Measurements from ENCODE around the gene HSD17B4.
"Not testable (repeated sequence)": the region's sequence is repeated elsewhere in the genome, so short reads cannot be mapped to it uniquely, and the experiment has no call there.

HSD17B4 gene

GRCh38 chr5:119512277-119512676 is 60.0 kb downstream of the HSD17B4 start:
- Histone ChIP-seq H3K9me3 (ENCODE audit: control insufficient read depth, low read depth, low read length) (no peaks in the 10 kb centered on the region), H3K36me3 (ENCODE audit: control insufficient read depth, low read depth, low read length) (peaks cover 51% of the 10 kb centered on the region)

GRCh38 chr5:119515192-119515591 is 62.9 kb downstream of the HSD17B4 start:
- no peak overlapping the region for H3K27ac ChIP-seq (ENCODE audit: low read length)
- peaks cover 46% of the 10 kb centered on the region for H3K36me3 ChIP-seq (ENCODE audit: control insufficient read depth, low read depth, low read length)
- no peak overlapping the region for H3K4me3 ChIP-seq (ENCODE audit: low read length)
- H3K27me3 ChIP-seq (ENCODE audit: control insufficient read depth, insufficient read depth, low read length), result no peaks in the 10 kb centered on the region
- H3K4me1 ChIP-seq (ENCODE audit: control insufficient read depth, low read depth, low read length), result no peaks in the 10 kb centered on the region
- H3K9ac ChIP-seq (ENCODE audit: low read length), result no peak overlapping the region
- no peaks in the 10 kb centered on the region for H3K9me3 ChIP-seq (ENCODE audit: control insufficient read depth, low read depth, low read length)

More at GRCh38 chr5:119512277-119512676, 60.0 kb downstream of the HSD17B4 start:
- Histone ChIP-seq H3K4me1 (ENCODE audit: control insufficient read depth, low read depth, low read length) (no peaks in the 10 kb centered on the region), H3K9ac (ENCODE audit: low read length) (no peak overlapping the region), H3K27me3 (ENCODE audit: control insufficient read depth, insufficient read depth, low read length) (no peaks in the 10 kb centered on the region), H3K27ac (ENCODE audit: low read length) (no peak overlapping the region), H3K4me3 (ENCODE audit: low read length) (no peak overlapping the region)

DNA sequence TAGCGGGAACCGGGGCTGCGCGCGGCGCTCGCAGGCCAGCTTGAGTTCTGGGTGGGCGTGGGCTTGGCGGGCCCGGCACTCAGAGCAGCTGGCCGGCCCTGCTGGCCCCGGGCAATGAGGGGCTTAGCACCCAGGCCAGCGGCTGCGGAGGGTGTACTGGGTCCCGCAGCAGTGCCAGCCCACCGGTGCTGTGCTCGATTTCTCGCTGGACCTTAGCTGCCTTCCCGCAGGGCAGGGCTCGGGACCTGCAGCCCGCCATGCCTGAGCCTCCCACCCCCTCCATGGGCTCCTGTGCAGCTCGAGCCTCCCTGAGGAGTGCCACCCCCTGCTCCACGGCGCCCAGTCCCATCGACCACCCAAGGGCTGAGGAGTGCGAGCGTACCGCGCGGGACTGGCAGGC is 64.8 kb downstream of the HSD17B4 start:
- H3K27ac ChIP-seq (ENCODE audit: low read length); H3K9ac ChIP-seq (ENCODE audit: low read length); H3K27me3 ChIP-seq (ENCODE audit: control insufficient read depth, insufficient read depth, low read length); H3K4me3 ChIP-seq (ENCODE audit: low read length); H3K9me3 ChIP-seq (ENCODE audit: control insufficient read depth, low read depth, low read length); H3K4me1 ChIP-seq (ENCODE audit: control insufficient read depth, low read depth, low read length): not testable (repeated sequence)
- H3K36me3 ChIP-seq (ENCODE audit: control insufficient read depth, low read depth, low read length), result peaks cover 36% of the 10 kb centered on the region

DNA sequence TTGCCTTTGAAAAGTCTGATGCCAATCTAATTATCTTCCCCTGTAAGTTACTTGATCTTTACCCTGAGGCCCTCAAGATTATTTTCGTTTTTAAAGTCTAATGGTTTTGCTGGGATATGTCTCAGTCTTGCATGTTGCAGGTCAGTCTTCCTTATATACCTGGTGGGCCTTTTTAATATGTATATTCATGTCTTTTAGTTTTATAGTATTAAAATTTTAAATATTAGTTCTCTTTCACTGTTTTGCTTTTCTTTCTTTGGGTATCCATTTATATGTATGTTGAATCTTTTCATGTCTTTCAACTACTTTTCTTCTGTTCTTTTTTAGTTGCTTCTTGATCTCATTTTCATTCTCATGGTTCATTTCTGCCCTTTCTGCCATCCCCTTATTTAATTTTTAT is 68.9 kb downstream of the HSD17B4 start:
- Histone ChIP-seq H3K27me3 (ENCODE audit: control insufficient read depth, insufficient read depth, low read length) (no peaks in the 10 kb centered on the region), H3K9me3 (ENCODE audit: control insufficient read depth, low read depth, low read length) (no peaks in the 10 kb centered on the region), H3K4me3 (ENCODE audit: low read length) (no peak overlapping the region), H3K4me1 (ENCODE audit: control insufficient read depth, low read depth, low read length) (no peaks in the 10 kb centered on the region), H3K36me3 (ENCODE audit: control insufficient read depth, low read depth, low read length) (peaks cover 21% of the 10 kb centered on the region), H3K27ac (ENCODE audit: low read length) (no peak overlapping the region), H3K9ac (ENCODE audit: low read length) (no peak overlapping the region)

- Histone ChIP-seq H3K4me3 (ENCODE audit: low read length) (no peak overlapping the region), H3K27ac (ENCODE audit: low read length) (no peak overlapping the region), H3K4me1 (ENCODE audit: control insufficient read depth, low read depth, low read length) (no peaks in the 10 kb centered on the region), H3K9me3 (ENCODE audit: control insufficient read depth, low read depth, low read length) (no peaks in the 10 kb centered on the region), H3K36me3 (ENCODE audit: control insufficient read depth, low read depth, low read length) (peaks cover 28% of the 10 kb centered on the region), H3K27me3 (ENCODE audit: control insufficient read depth, insufficient read depth, low read length) (no peaks in the 10 kb centered on the region), H3K9ac (ENCODE audit: low read length) (no peak overlapping the region)
Observed at GRCh38 chr5:119522841-119523240, 70.5 kb downstream of the HSD17B4 start.

DNA sequence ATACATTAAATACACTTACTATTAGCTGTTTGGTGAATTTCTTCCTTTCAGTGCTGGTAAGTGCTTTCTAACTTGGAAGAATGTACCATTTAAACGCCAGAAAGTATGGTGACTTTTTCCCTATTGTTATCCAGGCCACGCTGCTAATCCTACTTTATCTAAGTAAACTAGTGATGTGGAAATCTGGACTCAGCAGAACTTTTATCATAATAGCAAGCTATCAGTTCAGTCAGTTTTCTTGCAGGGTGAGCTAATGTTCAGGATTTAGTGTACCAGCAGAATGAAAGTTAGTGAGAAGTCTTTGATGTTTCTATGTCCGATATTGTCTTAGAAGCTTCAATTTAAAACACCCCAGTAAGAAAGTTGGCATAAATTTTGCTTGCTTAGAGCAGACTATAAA is 72.2 kb downstream of the HSD17B4 start:
- Histone ChIP-seq H3K9me3 (ENCODE audit: control insufficient read depth, low read depth, low read length) (no peaks in the 10 kb centered on the region), H3K27me3 (ENCODE audit: control insufficient read depth, insufficient read depth, low read length) (no peaks in the 10 kb centered on the region), H3K4me1 (ENCODE audit: control insufficient read depth, low read depth, low read length) (peaks cover 7% of the 10 kb centered on the region), H3K27ac (ENCODE audit: low read length) (no peak overlapping the region), H3K4me3 (ENCODE audit: low read length) (no peak overlapping the region), H3K9ac (ENCODE audit: low read length) (no peak overlapping the region), H3K36me3 (ENCODE audit: control insufficient read depth, low read depth, low read length) (peaks cover 21% of the 10 kb centered on the region)

- Histone ChIP-seq H3K27me3 (ENCODE audit: control insufficient read depth, insufficient read depth, low read length) (no peaks in the 10 kb centered on the region), H3K27ac (ENCODE audit: low read length) (no peak overlapping the region), H3K9ac (ENCODE audit: low read length) (no peak overlapping the region), H3K36me3 (ENCODE audit: control insufficient read depth, low read depth, low read length) (peaks cover 34% of the 10 kb centered on the region), H3K9me3 (ENCODE audit: control insufficient read depth, low read depth, low read length) (no peaks in the 10 kb centered on the region), H3K4me3 (ENCODE audit: low read length) (no peak overlapping the region), H3K4me1 (ENCODE audit: control insufficient read depth, low read depth, low read length) (peaks cover 13% of the 10 kb centered on the region)
Observed at GRCh38 chr5:119527351-119527750, 75.1 kb downstream of the HSD17B4 start.

GRCh38 chr5:119529811-119530210 is 77.5 kb downstream of the HSD17B4 start:
- Histone ChIP-seq H3K9me3 (ENCODE audit: control insufficient read depth, low read depth, low read length) (no peaks in the 10 kb centered on the region), H3K27ac (ENCODE audit: low read length) (no peak overlapping the region), H3K4me1 (ENCODE audit: control insufficient read depth, low read depth, low read length) (peaks cover 13% of the 10 kb centered on the region), H3K9ac (ENCODE audit: low read length) (no peak overlapping the region), H3K4me3 (ENCODE audit: low read length) (peak overlapping the region; percentile 8), H3K36me3 (ENCODE audit: control insufficient read depth, low read depth, low read length) (peaks cover 44% of the 10 kb centered on the region), H3K27me3 (ENCODE audit: control insufficient read depth, insufficient read depth, low read length) (no peaks in the 10 kb centered on the region)

DNA sequence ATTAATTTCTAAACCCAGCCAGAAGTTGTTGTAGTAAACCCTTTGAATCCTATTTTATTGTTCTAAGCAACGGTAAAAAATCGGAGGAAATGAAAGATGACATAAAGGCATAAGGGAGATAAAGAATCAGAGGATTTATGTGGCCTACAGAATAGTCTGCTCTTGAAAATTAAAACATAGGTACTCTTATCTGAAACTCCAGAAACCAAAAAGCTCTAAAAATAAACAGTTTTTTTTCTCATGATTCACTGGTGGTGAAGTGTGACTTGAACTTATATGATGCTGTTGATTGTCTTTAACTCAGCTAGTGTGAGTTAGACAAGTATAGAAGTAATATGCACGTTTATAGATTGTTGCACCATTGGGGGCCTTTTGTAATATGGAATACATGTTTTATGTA is 80.3 kb downstream of the HSD17B4 start:
- no peak overlapping the region for H3K4me3 ChIP-seq (ENCODE audit: low read length)
- no peaks in the 10 kb centered on the region for H3K9me3 ChIP-seq (ENCODE audit: control insufficient read depth, low read depth, low read length)
- no peaks in the 10 kb centered on the region for H3K27me3 ChIP-seq (ENCODE audit: control insufficient read depth, insufficient read depth, low read length)
- H3K9ac ChIP-seq (ENCODE audit: low read length), result no peak overlapping the region
- H3K27ac ChIP-seq (ENCODE audit: low read length), result no peak overlapping the region
- peaks cover 38% of the 10 kb centered on the region for H3K36me3 ChIP-seq (ENCODE audit: control insufficient read depth, low read depth, low read length)
- H3K4me1 ChIP-seq (ENCODE audit: control insufficient read depth, low read depth, low read length), result peaks cover 13% of the 10 kb centered on the region

DNA sequence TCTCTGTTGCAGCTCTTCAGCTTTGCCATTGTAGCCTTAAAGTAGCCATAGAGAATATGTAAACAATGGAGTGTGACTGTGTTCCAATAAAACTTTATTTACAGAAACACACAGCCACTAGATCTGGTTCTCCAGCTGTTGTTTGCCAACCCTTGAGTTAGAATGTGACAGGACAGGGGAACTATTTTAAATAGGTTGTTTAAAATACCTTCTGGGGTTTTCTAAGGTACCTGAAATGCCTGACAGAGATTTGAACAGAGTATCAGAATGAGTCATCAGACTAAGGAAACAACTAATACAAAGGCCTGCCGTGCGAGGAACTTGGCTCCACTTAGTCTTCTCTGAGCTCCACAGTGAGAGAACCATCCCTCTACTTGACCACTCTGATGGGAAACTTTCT is 85.4 kb downstream of the HSD17B4 start:
- no peak overlapping the region for H3K9ac ChIP-seq (ENCODE audit: low read length)
- H3K4me3 ChIP-seq (ENCODE audit: low read length), result no peak overlapping the region
- H3K27me3 ChIP-seq (ENCODE audit: control insufficient read depth, insufficient read depth, low read length), result no peaks in the 10 kb centered on the region
- no peaks in the 10 kb centered on the region for H3K4me1 ChIP-seq (ENCODE audit: control insufficient read depth, low read depth, low read length)
- no peaks in the 10 kb centered on the region for H3K9me3 ChIP-seq (ENCODE audit: control insufficient read depth, low read depth, low read length)
- H3K27ac ChIP-seq (ENCODE audit: low read length), result no peak overlapping the region
- H3K36me3 ChIP-seq (ENCODE audit: control insufficient read depth, low read depth, low read length), result peaks cover 58% of the 10 kb centered on the region

GRCh38 chr5:119541716-119542115 is 89.4 kb downstream of the HSD17B4 start:
- no peak overlapping the region for H3K9ac ChIP-seq (ENCODE audit: low read length)

GRCh38 chr5:119551819-119552218 is 99.5 kb downstream of the HSD17B4 start:
- no peak overlapping the region for H3K4me3 ChIP-seq (ENCODE audit: low read length)
- no peak overlapping the region for H3K27ac ChIP-seq (ENCODE audit: low read length)
- H3K9ac ChIP-seq (ENCODE audit: low read length), result no peak overlapping the region
- no peaks in the 10 kb centered on the region for H3K4me1 ChIP-seq (ENCODE audit: control insufficient read depth, low read depth, low read length)
- no peaks in the 10 kb centered on the region for H3K9me3 ChIP-seq (ENCODE audit: control insufficient read depth, low read depth, low read length)
- H3K36me3 ChIP-seq (ENCODE audit: control insufficient read depth, low read depth, low read length), result no peaks in the 10 kb centered on the region
- no peaks in the 10 kb centered on the region for H3K27me3 ChIP-seq (ENCODE audit: control insufficient read depth, insufficient read depth, low read length)

More at GRCh38 chr5:119541716-119542115, 89.4 kb downstream of the HSD17B4 start:
- no peak overlapping the region for H3K4me3 ChIP-seq (ENCODE audit: low read length)
- no peak overlapping the region for H3K27ac ChIP-seq (ENCODE audit: low read length)
- peaks cover 46% of the 10 kb centered on the region for H3K36me3 ChIP-seq (ENCODE audit: control insufficient read depth, low read depth, low read length)
- H3K4me1 ChIP-seq (ENCODE audit: control insufficient read depth, low read depth, low read length), result no peaks in the 10 kb centered on the region
- no peaks in the 10 kb centered on the region for H3K9me3 ChIP-seq (ENCODE audit: control insufficient read depth, low read depth, low read length)
- no peaks in the 10 kb centered on the region for H3K27me3 ChIP-seq (ENCODE audit: control insufficient read depth, insufficient read depth, low read length)
